Muscle of arm (tissue), 12 donors: ENCODE data around the gene GUCY2D. TPM values are rescaled to one million over a fixed set of nuclear protein-coding genes. Genes with fewer than 3 reads are reported as not detected.

ENCODE experiments used
- DNase-seq: peaks from one replicate; pipeline ENCODE4 v3.0.0-alpha.2; 2013
- polyA plus RNA-seq, 12 donors: library from polyadenylated mRNA; unstranded; fragments of 120-200 nt; gene quantifications; one replicate each; pipeline ENCODE4 v1.2.1, GENCODE V29; 2013; ENCODE audit not compliant: insufficient read length in 12 of 12

Gene GUCY2D
- polyA plus RNA-seq, 12 donors, result 0.04 to 0.15 (median 0.05) TPM; not detected in 9

- DNase-seq, result peak; percentile 82
Observed at GRCh38 chr17:7989781-7990655, 12.4 kb upstream of the GUCY2D start.

- no peak for DNase-seq
Observed at GRCh38 chr17:7992516-7992915, 9.9 kb upstream of the GUCY2D start.

GRCh38 chr17:7992924-7993323 lies 9.5 kb upstream of the GUCY2D start:
- no peak for DNase-seq

GRCh38 chr17:7993972-7994589 lies 8.3 kb upstream of the GUCY2D start:
- no peak for DNase-seq

- DNase-seq, result no peak
Observed at GRCh38 chr17:7995724-7996123, 6.7 kb upstream of the GUCY2D start.

GRCh38 chr17:7997186-7997585 lies 5.2 kb upstream of the GUCY2D start:
- no peak for DNase-seq

GRCh38 chr17:8002721-8003593 lies 542 bp downstream of the GUCY2D start:
- no peak for DNase-seq

GRCh38 chr17:8003594-8004181 lies 1.3 kb downstream of the GUCY2D start:
- no peak for DNase-seq

GRCh38 chr17:8004899-8005298 lies 2.5 kb downstream of the GUCY2D start:
- no peak for DNase-seq

- no peak for DNase-seq
Observed at GRCh38 chr17:8005357-8005756, 2.9 kb downstream of the GUCY2D start.

GRCh38 chr17:8005967-8006730 lies 3.7 kb downstream of the GUCY2D start:
- DNase-seq, result no peak

GRCh38 chr17:8006836-8007680 lies 4.6 kb downstream of the GUCY2D start:
- no peak for DNase-seq

GRCh38 chr17:8007836-8008235 lies 5.4 kb downstream of the GUCY2D start:
- DNase-seq, result no peak

GRCh38 chr17:8012045-8012580 lies 9.7 kb downstream of the GUCY2D start:
- DNase-seq, result no peak

- no peak for DNase-seq
Observed at GRCh38 chr17:8012996-8013640, 10.7 kb downstream of the GUCY2D start.

- DNase-seq, result no peak
Observed at GRCh38 chr17:8013731-8014557, 11.5 kb downstream of the GUCY2D start.

GRCh38 chr17:8014558-8014850 lies 12.1 kb downstream of the GUCY2D start:
- DNase-seq, result no peak

GRCh38 chr17:8015236-8015956 lies 13.0 kb downstream of the GUCY2D start:
- no peak for DNase-seq
